Choroid plexus epithelial cell (primary cell): ENCODE results near the gene SF3B4.

Experiments
- DNase-seq: peaks from one replicate; pipeline ENCODE4 v3.0.0-alpha.2; 2010; ENCODE audit warnings: low read depth
- H3K4me3 ChIP-seq: 2 replicates; pipeline ENCODE4 v1.5.1; 2011; ENCODE audit warnings: low read depth, mild to moderate bottlenecking, control low read depth, low read length, moderate library complexity
- TF ChIP-seq, protein P1 (sequence below): conservative IDR thresholded peaks from 2 replicates; pipeline ENCODE4 v1.5.1; 2011; ENCODE audit warnings: low read depth, mild to moderate bottlenecking, control low read depth, inconsistent platforms, low read length, moderate library complexity

The SF3B4 gene

DNA sequence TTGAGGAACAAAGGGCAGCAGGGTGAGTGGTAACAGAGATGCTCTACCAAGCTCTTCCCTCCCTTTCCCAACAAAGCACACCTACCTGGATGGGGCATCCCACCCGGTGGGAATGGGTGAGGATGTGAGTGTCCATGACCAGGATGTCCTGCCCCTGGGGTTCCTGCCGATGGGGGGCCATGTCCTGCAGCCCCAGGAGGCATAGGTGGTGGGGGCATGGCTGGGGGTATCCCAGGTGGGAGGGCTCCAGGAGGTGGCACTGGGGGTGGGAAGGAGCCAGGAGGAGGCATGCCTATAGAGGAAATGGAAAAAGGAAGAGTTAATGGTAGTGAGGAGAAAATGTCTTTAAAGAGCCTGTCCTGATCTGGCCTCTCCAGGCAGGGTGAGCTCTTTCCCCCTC is 1.9 kb downstream of the SF3B4 start:
- H3K4me3 ChIP-seq: no peak overlapping the region
- TF ChIP-seq, protein P1, sequence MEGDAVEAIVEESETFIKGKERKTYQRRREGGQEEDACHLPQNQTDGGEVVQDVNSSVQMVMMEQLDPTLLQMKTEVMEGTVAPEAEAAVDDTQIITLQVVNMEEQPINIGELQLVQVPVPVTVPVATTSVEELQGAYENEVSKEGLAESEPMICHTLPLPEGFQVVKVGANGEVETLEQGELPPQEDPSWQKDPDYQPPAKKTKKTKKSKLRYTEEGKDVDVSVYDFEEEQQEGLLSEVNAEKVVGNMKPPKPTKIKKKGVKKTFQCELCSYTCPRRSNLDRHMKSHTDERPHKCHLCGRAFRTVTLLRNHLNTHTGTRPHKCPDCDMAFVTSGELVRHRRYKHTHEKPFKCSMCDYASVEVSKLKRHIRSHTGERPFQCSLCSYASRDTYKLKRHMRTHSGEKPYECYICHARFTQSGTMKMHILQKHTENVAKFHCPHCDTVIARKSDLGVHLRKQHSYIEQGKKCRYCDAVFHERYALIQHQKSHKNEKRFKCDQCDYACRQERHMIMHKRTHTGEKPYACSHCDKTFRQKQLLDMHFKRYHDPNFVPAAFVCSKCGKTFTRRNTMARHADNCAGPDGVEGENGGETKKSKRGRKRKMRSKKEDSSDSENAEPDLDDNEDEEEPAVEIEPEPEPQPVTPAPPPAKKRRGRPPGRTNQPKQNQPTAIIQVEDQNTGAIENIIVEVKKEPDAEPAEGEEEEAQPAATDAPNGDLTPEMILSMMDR: no peak
- no peak for DNase-seq

DNA sequence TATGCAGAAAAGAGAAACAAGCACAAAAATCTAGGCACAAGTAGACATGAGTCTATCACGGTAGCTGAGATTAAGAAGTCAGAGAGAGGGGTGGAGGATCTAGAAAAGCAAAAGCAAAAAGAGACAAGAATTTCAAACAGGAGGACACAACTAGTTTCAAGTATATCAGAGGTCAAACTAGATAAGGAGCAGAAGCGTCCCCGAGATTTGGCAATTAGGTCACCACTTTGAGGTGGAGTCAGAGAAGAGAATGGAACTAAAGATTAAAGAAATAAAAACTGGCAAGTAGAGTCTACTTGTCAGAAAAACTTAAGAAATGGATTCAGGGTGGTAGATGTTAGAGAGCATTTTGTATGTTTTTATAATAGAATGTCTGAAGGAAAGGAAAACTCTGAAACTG is 2.3 kb downstream of the SF3B4 start:
- H3K4me3 ChIP-seq: no peak overlapping the region
- DNase-seq: no peak
- TF ChIP-seq, protein P1: no peak

DNA sequence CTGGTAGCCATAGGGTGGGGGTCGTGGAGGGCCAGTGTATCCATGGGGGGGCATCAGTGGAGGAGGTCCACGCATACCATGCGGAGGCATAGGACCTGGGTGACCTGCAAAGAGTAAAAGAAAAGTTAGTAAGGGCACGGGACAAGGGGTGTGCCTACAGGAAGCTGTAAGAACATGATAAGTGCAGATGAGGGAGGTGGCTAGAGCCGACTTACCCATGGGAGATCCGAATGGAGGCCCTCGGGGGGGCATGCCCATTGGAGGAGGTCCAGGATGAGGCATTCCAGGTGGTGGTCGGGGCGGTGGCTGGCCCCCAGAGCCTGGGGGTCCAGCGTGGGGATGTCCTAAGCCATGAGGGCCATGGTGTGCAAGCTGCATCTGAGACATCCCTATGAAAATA is 4.0 kb downstream of the SF3B4 start:
- DNase-seq: no peak
- TF ChIP-seq, protein P1: no peak
- H3K4me3 ChIP-seq: no peak overlapping the region

DNA sequence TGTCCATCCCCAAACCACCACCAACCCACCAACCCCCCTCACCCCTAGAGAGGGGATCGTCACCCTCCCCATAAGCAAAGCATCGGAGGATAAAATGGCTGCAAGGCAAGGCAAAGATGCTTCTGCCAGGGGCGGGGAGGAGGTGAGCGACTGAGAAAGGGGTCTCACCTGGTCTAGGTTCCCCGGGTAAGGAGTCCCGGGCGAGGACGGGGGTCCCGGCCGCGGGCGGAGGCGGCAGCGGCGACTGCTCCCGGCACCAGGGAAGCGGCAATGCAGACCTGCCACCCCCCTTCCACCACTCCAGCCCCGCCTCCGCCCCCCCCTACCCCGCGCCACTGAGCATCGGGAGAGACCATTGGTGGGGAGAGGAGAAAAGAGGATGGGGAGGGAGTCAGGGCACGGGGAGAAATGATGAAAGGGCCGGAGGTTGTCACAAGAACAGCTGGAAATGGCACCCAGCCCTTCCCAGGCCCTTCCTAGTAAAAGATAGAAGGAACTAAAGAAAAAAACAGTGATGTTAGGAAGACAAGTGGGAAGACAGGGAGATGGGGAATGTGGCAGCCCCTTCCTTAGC is 9.9 kb downstream of the SF3B4 start, which contains the start of gene SV2A:
TSS of gene SV2A (minus strand) at position 274 of the 574 bp plus-strand sequence. CDS start 4,004 bp downstream, outside the sequence.
- TF ChIP-seq, protein P1: no peak
- DNase-seq: peak; percentile 53
- peak within 1 kb of the TSS; percentile 70 for H3K4me3 ChIP-seq

DNA sequence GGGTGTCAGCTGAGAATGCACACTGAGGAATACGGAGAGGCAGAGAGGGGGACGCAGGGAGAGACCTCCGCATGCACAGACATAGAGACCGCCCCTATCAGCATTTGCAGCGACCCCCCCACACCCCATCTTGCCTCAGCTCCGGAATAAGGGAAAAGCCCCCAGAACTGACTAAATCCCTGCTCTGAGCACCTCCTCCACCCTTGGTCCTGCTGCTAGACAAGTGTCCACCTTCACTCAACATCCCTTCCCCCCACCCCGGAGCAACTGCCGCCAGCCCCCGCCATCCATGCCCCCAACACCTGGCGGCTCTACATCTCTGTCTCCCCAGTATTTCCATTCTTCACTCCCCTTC is 10.7 kb downstream of the SF3B4 start:
- DNase-seq: no peak
- H3K4me3 ChIP-seq: peak overlapping the region; percentile 70
- TF ChIP-seq, protein P1: no peak

DNA sequence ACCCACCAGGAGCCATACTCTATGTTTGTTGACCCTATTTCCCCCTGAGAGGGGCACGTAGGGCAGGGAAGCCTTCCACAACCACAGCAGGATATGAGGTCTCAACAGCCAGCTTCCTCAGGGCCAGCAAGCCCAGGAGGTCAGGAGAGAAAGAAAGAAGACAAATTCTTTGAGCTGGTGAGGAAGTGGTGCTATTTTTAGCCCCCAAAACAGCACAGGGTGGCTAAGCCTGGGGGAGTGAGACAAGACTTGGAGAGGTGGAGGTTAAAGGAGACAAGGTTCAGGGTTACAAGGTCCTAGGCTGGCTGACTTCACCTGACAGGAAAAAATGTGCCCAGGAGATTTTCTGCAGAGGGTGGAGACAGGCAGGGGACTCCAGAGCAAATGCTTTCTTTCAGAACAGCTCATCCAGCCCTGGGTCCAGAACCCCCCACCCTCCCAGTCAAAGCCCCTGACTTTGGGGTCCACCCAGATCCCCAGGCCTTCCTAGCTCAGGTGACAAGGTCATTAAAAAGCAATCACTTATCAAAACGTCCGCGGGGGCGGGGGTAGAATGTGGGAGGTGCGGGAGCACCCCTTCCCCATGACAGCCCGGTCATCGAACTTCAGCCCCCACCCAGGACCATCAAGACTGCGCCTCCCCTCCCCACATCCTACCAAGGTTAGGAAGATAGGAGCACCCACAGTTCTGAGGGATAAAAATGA is 11.3 kb downstream of the SF3B4 start:
- TF ChIP-seq, protein P1: no peak
- peak overlapping the region; percentile 70 for H3K4me3 ChIP-seq
- peak; percentile 11 for DNase-seq
